Suprapubic skin (tissue), 4 donors: ENCODE data around the gene SLC6A6.

Experiments
- EP300 ChIP-seq: sonication (generic); formaldehyde crosslinking; IDR thresholded peaks from one replicate; pipeline ENCODE4 v1.6.1; 2017; ENCODE audit warnings: antibody characterized with exemption
- POLR2A ChIP-seq, 2 donors: fragments of 450-650 bp; IDR thresholded peaks; one replicate each; pipeline ENCODE4 v1.6.1; 2017; ENCODE audit warnings: antibody characterized with exemption in 2 of 2, mild to moderate bottlenecking in 2 of 2, moderate library complexity in 2 of 2
- POLR2AphosphoS5 ChIP-seq, 3 donors: sonication (generic); formaldehyde crosslinking; IDR thresholded peaks; one replicate each; pipeline ENCODE4 v1.6.1; 2017; ENCODE audit warnings: antibody characterized with exemption in 3 of 3
- TF ChIP-seq, protein P1 (sequence below), 2 donors: fragments of 200-600 bp in 1 of 2; fragments of 450-650 bp in 1 of 2; sonication (generic) in 1 of 2; IDR thresholded peaks; one replicate each; pipeline ENCODE4 v1.5.1; 2016 to 2019; ENCODE audit warnings: antibody characterized with exemption in 2 of 2, mild to moderate bottlenecking in 1 of 2, moderate library complexity in 1 of 2

DNA sequence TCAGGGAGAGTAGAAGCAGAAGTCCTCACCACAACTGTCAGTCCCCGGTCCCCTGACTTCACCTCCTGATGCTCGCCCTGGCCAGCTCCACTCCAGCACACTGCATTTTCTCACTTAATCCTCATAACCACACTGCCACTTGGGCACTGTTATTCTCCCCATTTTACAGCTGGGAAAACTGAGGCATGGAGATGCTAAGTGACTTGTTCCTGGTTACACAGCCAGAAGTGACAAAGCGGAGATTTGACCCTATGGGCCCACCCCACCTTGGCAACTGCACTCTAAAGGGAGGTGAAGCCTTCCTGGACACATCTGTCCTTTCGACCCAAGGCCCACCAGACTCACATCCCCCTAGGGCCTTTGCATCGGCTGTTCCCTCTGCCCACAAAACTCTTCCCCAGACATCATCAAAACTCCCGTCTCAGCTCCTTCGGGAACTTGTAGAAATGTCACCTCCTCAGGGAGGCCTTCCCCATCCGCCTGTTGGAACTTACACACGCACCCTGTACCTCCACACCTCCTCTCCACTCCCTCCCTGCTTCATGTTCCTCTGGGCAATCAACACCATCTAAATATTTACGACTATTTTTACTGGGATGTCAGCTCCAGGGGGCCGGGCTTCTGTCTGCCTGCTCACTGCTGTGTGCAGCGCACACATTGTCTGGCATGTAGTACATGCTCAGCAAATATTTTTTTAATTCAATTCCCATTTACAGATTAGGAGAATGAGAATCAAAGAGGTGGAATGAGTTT is 134.6 kb downstream of the SLC6A6 start:
- TF ChIP-seq, protein P1, sequence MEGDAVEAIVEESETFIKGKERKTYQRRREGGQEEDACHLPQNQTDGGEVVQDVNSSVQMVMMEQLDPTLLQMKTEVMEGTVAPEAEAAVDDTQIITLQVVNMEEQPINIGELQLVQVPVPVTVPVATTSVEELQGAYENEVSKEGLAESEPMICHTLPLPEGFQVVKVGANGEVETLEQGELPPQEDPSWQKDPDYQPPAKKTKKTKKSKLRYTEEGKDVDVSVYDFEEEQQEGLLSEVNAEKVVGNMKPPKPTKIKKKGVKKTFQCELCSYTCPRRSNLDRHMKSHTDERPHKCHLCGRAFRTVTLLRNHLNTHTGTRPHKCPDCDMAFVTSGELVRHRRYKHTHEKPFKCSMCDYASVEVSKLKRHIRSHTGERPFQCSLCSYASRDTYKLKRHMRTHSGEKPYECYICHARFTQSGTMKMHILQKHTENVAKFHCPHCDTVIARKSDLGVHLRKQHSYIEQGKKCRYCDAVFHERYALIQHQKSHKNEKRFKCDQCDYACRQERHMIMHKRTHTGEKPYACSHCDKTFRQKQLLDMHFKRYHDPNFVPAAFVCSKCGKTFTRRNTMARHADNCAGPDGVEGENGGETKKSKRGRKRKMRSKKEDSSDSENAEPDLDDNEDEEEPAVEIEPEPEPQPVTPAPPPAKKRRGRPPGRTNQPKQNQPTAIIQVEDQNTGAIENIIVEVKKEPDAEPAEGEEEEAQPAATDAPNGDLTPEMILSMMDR (IDR thresholded peaks at IDR 0.05) = no peak
- TF ChIP-seq POLR2AphosphoS5 (IDR thresholded peaks at IDR 0.05) (no peak), POLR2A (IDR thresholded peaks at IDR 0.05) (no peak), EP300 (no peak)
